ENCODE measurements around the gene RPUSD1.
"Not testable (repeated sequence)": the region's sequence is repeated elsewhere in the genome, so short reads cannot be mapped to it uniquely, and the experiment has no call there.

RPUSD1 gene

DNA sequence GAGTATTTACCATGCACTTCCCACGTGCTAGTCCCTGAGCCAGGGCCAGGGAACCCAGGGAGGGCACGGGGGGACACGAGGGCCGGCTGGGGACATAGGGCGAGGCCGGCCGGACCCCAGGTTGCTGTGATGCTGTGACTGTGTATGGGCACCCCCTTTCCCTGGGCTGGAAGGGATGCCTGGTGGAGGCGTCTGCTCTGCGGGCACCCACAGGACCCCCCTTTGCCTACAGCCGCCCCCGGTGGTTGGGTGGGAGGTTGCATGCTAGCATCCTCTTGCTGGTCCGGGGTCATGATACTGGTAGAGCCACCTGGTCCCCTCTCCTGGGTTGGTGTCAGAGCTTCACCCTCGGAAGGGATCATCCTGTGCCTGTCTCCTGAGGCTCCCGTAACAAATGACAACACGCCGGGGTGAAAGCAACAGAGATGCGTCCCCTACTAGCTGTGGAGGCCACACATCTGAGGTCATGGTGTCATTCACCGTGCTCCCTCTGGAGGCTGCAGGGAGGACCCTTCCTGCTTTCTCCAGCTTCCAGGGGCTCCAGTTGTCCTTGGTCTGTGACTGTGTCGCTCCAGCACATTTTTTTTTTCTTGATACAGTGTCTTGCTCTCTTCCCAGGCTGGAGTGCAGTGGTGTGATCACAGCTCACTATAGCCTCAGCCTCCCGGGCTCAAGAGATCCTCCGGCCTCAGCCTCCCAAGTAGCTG lies 44.2 kb downstream of the RPUSD1 start:
- TF ChIP-seq, protein P1, sequence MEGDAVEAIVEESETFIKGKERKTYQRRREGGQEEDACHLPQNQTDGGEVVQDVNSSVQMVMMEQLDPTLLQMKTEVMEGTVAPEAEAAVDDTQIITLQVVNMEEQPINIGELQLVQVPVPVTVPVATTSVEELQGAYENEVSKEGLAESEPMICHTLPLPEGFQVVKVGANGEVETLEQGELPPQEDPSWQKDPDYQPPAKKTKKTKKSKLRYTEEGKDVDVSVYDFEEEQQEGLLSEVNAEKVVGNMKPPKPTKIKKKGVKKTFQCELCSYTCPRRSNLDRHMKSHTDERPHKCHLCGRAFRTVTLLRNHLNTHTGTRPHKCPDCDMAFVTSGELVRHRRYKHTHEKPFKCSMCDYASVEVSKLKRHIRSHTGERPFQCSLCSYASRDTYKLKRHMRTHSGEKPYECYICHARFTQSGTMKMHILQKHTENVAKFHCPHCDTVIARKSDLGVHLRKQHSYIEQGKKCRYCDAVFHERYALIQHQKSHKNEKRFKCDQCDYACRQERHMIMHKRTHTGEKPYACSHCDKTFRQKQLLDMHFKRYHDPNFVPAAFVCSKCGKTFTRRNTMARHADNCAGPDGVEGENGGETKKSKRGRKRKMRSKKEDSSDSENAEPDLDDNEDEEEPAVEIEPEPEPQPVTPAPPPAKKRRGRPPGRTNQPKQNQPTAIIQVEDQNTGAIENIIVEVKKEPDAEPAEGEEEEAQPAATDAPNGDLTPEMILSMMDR (IDR thresholded peaks at IDR 0.05; ENCODE audit: insufficient read depth, missing control alignments), result no peak
- FAIRE-seq (no peak), DNase-seq (ENCODE audit: insufficient read length, low spot score) (no peak)

DNA sequence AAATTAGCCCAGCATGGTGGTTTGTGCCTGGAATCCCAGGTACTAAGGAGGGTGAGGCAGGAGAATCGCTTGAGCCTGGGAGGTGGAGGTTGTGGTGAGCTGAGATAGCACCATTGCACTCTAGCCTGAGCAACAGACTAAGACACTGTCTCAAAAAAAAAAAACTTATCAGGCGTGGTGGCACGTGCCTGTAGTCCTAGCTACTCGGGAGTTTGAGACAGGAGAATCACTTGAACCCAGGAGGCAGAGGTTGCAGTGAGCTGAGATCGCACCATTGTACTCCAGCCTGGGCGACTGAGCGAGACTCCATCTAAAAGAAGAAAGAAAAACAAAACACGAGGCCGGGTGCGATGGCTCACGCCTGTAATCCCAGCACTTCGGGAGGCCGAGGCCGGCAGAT lies 45.3 kb downstream of the RPUSD1 start:
- not testable (repeated sequence) for DNase-seq (ENCODE audit: insufficient read length, low spot score); FAIRE-seq

DNA sequence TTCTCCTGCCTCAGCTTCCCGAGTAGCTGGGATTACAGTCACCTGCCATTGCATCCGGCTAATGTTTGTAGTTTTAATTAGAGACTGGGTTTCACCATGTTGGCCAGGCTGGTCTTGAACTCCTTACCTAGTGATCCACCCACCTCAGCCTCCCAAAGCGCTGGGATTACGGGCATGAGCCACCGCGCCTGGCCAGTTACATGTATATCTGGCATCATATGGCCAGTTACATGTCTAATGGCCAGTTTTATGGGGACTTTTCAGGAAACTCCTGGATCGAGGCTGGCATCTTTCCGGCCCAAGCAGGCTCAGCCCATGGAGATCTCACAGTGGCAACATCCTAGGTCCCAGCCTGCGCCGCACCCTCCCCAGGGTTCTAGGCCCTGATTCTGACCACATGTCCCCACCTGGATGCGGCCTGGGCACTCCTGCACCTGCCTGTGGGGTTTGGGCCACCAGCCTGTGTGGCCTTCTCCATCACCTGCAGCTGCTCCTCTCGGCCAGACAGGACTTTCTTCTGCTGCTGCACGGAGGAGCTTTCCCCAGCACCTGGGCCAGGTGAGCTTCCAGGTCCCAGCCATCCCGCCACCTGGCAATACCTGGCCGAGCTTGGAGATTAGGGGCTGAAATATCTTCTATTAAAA lies 46.1 kb downstream of the RPUSD1 start:
- FAIRE-seq (no peak), DNase-seq (ENCODE audit: insufficient read length, low spot score) (no peak)

DNA sequence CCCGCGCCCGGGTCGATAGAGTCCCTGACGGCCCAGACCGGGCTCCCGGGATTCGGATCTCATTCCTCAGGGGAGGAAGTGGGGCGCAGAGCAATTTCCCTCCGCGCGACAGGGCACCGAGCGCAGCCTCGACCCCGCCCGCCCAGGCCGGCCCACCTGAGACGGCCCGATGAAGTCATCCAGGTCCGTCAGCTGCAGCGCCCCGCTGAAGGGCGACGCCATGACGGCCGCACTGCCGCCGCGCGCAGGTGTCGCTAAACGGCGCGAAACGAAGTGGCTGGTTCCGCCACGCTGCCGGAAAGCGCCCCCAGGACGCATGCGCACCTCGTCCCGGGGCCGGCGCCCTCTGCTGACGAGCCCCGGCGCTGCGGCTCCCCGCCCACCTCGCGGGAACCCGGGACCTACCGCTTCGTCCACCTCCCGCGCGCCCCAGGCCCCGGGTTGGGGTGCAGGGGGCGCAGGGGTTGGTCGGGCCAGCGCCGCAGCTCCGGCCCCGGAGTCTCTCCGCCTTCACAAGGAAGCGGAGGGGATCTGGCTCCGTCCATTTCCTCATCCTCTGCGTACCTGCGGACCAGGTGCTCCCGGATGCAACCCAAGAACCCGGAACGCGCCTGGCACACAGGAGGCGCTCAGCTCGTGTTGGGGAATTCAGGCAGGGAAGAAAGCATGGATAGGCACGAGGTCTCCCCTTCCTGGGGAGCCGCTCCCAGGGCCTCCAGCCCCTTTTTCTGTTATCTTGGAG lies 47.2 kb downstream of the RPUSD1 start, which contains the start of gene CIAO3:
TSS of gene CIAO3 (minus strand) at position 234 of the 742 bp plus-strand sequence. CDS start at position 222, 12 bp downstream.
- DNase-seq (ENCODE audit: insufficient read length, low spot score) (peak; percentile 93), FAIRE-seq (no peak)
- TF ChIP-seq, protein P1 (IDR thresholded peaks at IDR 0.05; ENCODE audit: insufficient read depth, missing control alignments), result peak; percentile 68

More for the DNA sequence above, 46.1 kb downstream of the RPUSD1 start:
- TF ChIP-seq, protein P1 (IDR thresholded peaks at IDR 0.05; ENCODE audit: insufficient read depth, missing control alignments), result no peak

DNA sequence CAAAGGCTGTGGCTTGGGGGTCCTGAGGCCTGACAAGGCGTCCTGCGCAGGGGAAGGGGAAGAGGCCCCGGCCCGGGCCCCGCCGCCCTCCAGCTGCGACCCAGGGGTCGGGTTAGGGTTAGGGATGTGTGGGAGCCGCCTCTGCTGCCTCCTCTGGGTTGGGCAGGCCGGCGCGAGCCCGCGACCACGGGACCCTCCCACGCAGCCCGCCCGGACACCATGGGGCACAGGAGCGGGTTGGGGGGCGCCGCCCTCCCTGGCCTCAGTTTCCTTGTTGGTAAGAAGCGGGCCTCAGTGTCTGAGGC lies 47.8 kb downstream of the RPUSD1 start:
- no peak for FAIRE-seq
- TF ChIP-seq, protein P1 (IDR thresholded peaks at IDR 0.05; ENCODE audit: insufficient read depth, missing control alignments), result no peak

DNA sequence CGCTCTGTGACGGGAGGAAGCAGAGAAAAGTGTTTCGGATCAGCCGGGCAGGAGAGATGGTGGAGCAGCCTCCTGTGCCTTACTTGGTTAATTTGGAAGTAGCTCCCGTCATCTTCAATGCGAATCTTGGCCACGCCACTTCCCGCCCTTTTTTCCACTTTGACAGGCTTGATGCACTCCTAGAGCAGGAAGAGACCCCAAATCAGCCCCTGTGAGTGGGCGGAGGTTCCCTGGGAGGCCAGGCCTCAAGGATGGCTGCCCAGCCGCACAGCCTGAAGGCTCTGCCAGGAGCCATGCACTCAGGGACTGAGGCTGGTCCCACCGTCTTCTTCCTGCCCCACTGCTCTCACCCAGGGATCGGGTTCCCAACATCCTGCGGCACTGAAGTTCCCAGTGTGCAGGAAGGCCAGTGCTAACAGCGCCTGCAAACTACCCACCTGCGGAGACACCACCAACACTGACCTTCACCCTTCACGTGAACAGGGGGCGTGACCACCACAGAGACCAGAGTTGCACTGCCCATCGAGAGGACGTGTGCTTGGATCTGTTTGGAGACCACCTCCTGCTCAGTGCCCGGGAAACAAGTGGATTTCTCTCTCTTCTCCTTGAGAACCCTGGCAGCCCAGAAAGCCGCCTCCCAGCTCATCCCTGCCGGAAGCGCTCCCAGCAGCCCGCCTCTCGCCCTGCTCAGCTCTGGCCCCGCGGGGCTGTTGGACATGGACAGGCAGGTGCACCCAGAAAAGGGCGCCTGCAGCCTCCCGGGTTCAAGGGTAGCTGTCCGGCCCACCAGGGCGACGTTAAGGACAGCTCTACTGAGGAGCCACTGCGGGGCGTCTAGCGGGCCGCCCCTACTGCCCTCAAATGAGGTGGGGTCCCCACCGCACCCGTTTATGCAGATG lies 48.4 kb downstream of the RPUSD1 start:
- TF ChIP-seq, protein P1 (IDR thresholded peaks at IDR 0.05; ENCODE audit: insufficient read depth, missing control alignments), result no peak
- DNase-seq (ENCODE audit: insufficient read length, low spot score), result no peak
- no peak for FAIRE-seq

More for the DNA sequence above, 47.8 kb downstream of the RPUSD1 start:
- no peak for DNase-seq (ENCODE audit: insufficient read length, low spot score)

DNA sequence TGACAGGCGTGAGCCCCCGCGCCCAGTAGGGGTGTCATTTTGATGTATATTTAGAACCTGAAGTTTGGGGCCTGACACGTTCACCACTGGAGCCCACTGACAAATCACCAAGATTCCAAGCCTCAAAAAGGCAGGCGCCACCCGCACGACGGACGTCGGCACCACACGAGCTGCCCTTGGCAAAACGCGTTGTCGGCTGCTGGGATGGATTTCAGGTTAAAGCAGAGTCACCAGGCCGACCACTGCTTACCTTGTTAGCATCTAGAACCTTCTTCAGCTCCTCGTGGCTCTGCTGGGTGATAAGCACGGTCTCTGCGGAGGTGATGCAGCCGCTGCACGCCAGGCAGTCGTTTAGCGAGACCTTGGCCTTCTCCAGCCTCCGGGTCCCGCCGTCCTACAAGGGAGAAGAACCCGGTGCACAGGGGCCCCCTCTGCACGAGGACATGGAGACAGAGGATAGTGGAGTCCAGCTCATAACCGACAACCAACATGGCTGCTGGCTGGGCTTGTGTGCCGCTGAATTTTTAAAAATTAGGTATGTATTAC lies 51.2 kb downstream of the RPUSD1 start:
- TF ChIP-seq, protein P1 (IDR thresholded peaks at IDR 0.05; ENCODE audit: insufficient read depth, missing control alignments), result no peak
- DNase-seq (ENCODE audit: insufficient read length, low spot score) (no peak), FAIRE-seq (no peak)

Data from D721Med (cell line).